ENCODE measurements around the gene EFL1.

EFL1 gene

GRCh38 chr15:82114660-82115059, 147.9 kb downstream of the EFL1 start:
- no peak for DNase-seq

GRCh38 chr15:82113106-82113715, 149.3 kb downstream of the EFL1 start:
- no peak for DNase-seq

- no peak for DNase-seq
Observed at GRCh38 chr15:82111918-82112317, 150.6 kb downstream of the EFL1 start.

- DNase-seq: no peak
Observed at GRCh38 chr15:82110144-82110543, 152.4 kb downstream of the EFL1 start.

DNA sequence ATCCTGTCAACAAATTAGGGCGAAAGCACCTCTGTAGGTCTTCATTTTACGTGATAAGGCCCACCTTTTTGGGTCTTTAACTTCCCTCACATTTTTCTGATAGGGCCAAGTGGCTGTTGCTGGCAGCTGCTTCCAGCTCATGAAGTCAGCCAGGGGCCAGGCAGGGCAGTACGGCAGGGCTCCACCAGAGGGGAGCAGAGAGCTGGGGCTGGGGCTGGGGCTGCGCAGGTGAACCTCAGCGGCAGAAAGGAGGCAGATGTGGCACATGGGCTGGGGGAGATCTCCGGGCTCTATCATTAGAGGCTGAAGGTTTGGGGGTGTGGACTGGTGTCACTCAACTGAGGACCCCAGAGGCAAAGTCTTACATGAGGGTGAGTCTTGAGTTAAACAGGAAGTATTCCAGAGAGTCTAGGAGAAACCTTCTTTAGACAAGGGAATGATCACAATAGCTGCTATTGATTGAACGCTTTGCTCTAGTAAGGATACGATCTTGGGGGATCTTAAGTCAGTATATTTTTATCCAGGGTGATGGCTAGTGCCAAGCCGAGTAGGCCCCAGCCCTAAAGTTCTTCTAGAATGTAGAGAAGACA, 153.9 kb downstream of the EFL1 start:
- peak; percentile 34 for DNase-seq

- DNase-seq: no peak
Observed at GRCh38 chr15:82106679-82107078, 155.9 kb downstream of the EFL1 start.

- DNase-seq: no peak
Observed at GRCh38 chr15:82105451-82106215, 156.9 kb downstream of the EFL1 start.

DNA sequence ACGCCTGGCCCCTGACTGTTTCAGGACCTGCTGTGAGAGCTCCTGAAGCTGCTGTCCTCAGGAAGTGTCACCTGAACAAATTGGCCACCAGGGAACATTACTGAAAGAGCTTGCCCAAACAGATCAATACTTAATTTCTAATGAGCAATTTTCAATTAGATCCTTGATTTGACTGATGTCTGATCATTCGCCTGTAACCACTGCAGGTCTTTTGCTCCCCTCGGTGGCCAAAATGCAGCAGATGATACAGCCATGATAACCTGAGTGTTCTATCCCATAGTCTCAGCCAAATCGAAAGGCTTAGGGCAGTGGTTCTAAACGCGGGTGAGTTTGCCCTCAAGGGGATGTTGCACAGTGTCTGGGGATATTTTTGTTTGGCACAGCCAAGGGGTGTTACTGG, 159.1 kb downstream of the EFL1 start:
- no peak for DNase-seq

DNA sequence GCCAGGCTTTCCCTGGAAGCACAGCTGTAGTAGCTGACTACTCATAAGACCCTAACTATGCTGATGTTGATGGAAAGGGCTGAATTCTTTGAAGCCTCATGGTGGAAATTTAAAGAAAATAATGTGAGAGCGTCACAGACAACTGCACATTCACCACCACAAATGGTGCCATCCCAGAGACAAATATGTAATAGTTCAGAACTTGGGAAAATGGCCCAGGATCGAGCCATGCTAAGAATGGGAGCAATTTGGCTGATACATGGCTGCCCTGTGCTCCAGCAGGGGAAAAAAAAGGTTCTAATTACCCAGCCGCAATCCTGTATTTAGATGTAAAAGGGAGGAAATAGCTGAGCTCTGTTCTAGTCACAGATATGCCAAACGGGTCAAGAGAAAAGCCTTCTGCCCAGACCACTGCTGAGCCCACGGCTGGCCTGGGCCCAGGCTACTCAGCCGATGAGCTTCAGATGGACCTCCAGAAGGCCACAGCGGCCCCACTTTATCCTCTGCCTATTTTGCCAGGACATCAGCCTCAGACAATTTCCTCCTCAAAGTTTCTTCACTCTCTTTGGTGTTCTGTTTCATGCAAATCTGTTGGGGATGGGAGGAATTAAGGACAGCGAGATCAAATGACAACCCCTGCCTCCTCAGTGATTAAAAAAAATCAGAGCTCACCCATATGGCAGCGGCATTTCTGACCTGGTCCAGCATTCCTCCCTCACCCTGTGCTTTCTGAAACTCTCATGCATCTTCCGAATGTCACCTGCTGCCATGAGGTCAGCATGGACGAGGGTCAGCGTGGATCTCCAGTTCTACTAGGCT, 162.2 kb downstream of the EFL1 start:
- no peak for DNase-seq

- DNase-seq: no peak
Observed at GRCh38 chr15:82098674-82099073, 163.9 kb downstream of the EFL1 start.

GRCh38 chr15:82095803-82096202, 166.7 kb downstream of the EFL1 start:
- DNase-seq: no peak

DNA sequence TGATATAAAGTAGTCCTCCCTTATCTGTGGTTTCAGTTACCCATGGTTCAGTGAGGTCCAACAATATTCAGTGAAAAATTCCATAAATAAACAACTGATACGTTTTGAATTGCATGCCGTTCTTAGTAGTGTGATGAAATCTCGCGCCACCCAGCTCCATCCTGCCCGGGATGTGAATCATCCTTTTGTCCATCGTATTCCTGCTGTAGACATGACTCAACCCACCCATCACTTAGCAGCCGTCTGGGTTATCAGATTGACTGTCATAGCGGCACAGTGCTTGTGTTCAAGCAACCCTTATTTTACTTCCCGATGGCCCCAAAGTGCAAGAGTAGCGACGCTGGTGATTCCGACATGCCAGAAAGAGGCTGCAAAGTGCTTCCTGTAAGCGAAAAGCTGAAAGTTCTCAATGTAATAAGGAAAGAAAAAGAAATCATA, 168.7 kb downstream of the EFL1 start:
- no peak for DNase-seq

DNA sequence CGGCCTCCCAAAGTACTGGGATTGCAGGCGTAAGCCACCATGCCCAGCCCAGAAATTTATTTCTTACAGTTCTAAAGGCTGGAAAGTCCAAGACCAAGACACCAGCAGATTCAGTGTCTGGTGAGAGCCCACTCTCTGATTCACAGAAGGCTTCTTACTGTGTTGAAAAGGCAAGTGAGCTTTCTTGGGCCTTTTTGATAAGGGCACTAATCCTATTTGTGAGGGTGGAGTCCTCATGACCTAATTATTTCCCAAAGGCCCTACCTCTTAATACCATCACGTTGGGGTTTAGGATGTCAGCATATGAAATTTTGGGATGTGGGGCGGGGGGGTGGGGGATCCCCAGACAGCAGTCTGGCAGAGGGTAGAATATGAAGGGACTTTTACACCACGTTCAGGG, 169.2 kb downstream of the EFL1 start:
- DNase-seq: no peak

GRCh38 chr15:82091636-82092140, 170.8 kb downstream of the EFL1 start:
- no peak for DNase-seq

DNA sequence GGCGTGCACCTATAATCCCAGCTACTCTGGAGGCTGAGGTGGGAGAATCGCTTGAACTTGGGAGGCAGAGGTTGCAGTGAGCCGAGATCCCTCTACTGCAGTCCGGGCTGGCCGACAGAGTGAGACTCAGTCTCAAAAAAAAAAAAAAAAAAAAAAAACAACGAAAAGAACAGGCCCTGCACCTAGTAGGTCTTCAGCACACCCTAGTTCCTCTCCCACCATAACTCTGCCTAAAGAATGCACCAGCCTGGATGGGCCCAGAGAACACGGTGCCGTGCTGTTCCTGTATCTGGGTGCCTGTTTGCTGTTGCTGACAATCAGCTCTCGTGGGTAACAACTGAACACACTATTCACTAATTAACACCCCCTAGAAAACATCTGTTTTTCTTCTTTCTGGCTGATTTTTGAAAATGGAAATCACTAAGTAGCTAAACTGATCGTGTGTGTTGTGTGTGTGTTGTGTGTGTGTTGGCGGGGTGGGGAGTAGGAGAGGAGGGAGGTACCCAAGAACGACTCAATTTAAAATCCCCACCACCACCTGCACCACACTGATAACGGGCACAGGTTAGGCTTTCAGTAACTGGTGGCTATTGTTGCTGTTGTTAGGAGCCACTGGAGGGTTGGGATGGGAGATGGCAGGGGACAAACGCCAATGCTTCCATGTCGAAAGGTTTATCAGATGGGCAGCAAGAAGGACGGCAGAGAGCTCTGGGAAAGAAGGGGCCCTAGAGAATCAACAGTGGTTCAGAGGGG, 176.1 kb downstream of the EFL1 start:
- DNase-seq: no peak

- no peak for DNase-seq
Observed at GRCh38 chr15:82081914-82082762, 180.4 kb downstream of the EFL1 start.

DNA sequence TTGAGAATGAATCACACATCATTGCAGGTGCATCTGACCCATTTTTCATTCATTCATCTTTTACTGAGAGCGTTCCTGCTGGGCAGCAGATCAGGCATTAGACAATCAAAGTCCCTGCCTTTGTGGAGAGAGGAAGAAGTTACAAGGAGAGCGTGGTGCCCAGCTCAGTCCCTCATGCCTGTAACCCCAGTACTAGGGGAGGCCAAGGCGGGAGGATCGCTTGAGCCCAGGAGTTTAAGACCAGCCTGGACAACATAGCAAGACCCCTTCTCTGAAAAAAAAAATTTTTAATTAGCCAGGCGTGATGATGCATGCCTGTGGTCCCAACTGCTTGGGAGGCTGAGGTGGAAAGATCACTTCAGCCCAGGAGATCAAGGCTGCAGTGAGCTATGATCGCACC, 181.8 kb downstream of the EFL1 start:
- DNase-seq: no peak
